AG10803 (cell line): ENCODE data around the gene GIN1.
"Not testable (repeated sequence)": the region's sequence is repeated elsewhere in the genome, so short reads cannot be mapped to it uniquely, and the experiment has no call there.

ENCODE experiments used
- DNase-seq: peaks from one replicate; pipeline ENCODE4 v3.0.0; 2010; ENCODE audit warnings: low read depth
- H3K4me3 ChIP-seq: 2 replicates; pipeline ENCODE4 v1.5.1; 2011; ENCODE audit warnings: mild to moderate bottlenecking, low read length, control low read depth
- TF ChIP-seq, protein P1 (sequence below): conservative IDR thresholded peaks from 2 replicates; pipeline ENCODE4 v1.5.1; 2011; ENCODE audit warnings: mild to moderate bottlenecking, low read length, control low read depth, inconsistent platforms

GIN1 gene

DNA sequence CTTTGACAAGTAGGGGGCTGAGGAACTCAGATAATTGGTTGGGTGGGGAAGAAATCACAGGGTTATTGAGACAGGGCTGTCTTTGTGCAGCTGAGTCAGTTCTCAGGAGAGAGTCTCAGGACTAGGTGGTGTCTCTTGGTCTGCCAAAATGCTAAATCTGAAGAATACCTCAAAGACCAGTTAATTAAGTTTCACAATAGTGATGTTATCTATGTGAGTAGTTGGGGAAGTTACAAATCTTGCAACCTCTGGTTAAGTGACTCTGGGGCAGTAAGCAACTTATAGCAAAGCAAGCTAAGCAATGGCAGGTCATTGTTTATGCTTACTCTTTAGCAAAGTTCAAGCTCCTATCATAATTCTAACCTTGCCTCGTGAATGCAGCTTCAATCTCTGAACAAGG is 53.6 kb downstream of the GIN1 start:
- DNase-seq: no peak
- TF ChIP-seq, protein P1, sequence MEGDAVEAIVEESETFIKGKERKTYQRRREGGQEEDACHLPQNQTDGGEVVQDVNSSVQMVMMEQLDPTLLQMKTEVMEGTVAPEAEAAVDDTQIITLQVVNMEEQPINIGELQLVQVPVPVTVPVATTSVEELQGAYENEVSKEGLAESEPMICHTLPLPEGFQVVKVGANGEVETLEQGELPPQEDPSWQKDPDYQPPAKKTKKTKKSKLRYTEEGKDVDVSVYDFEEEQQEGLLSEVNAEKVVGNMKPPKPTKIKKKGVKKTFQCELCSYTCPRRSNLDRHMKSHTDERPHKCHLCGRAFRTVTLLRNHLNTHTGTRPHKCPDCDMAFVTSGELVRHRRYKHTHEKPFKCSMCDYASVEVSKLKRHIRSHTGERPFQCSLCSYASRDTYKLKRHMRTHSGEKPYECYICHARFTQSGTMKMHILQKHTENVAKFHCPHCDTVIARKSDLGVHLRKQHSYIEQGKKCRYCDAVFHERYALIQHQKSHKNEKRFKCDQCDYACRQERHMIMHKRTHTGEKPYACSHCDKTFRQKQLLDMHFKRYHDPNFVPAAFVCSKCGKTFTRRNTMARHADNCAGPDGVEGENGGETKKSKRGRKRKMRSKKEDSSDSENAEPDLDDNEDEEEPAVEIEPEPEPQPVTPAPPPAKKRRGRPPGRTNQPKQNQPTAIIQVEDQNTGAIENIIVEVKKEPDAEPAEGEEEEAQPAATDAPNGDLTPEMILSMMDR: no peak
- H3K4me3 ChIP-seq: no peak overlapping the region

DNA sequence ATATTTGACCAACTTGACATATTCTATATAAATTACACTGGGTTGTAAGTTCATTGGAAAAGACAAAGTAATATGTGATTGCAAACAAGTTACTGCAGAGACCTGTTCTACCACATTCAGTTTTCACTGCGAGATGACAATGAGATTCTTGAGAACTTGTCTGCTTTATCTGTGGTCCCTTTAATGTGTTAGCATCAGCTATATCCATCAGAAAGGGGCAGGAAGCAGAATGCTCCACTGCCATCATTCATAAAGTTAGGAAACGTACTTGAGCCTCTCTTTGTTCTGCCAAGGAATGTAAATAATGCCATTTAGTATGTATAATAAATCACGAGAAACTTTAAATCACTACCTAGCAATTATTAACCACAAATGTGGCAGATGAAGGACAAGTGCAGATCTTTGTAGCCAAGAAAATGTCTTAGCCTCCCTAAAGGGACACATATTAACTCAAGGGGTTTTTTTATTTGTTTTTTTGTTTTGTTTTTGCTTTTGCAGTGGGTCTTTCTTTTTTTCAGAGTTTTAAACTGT is 59.4 kb downstream of the GIN1 start:
- no peak for DNase-seq
- no peak overlapping the region for H3K4me3 ChIP-seq
- TF ChIP-seq, protein P1: no peak

DNA sequence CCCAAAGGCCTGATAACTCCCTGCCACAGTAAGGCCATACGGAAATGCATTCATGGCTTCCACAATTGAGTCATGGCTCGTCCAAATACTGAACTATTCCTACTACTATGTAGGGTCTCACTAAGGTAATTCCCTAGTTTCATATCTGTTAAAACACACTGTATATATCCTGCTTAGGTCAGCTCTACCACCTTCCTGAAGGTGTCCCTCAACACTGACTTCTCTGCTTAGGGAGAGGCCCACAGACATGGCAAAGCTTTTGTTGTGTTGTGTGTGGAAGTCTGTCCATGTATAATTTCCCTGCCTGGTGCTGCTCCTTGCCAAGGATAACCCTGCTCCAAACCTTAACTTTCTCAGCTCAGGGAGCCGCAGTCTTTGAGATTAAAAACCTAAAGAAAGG is 60.4 kb downstream of the GIN1 start:
- no peak for DNase-seq
- H3K4me3 ChIP-seq: no peak overlapping the region
- TF ChIP-seq, protein P1: no peak

GRCh38 chr5:103057208-103058130 is 62.5 kb downstream of the GIN1 start:
- H3K4me3 ChIP-seq: no peak overlapping the region
- TF ChIP-seq, protein P1: no peak
- DNase-seq: no peak

DNA sequence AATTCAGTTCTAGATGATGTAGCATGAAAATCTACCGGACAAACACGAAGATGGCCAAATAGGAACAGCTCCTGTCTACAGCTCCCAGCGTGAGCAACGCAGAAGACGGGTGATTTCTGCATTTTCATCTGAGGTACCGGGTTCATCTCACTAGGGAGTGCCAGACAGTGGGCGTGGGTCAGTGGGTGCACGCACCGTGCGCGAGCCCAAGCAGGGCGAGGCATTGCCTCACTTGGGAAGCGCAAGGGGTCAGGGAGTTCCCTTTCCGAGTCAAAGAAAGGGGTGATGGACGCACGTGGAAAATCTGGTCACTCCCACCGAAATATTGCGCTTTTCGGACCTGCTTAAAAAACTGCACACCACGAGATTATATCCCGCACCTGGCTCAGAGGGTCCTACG is 73.2 kb downstream of the GIN1 start:
- not testable (repeated sequence) for DNase-seq

GRCh38 chr5:103041071-103041676 is 78.8 kb downstream of the GIN1 start:
- TF ChIP-seq, protein P1: peak; percentile 68
- H3K4me3 ChIP-seq: no peak overlapping the region
- DNase-seq: peak; percentile 49

More for the DNA sequence above, 73.2 kb downstream of the GIN1 start:
- H3K4me3 ChIP-seq: not testable (repeated sequence)

GRCh38 chr5:103037673-103038455 is 82.1 kb downstream of the GIN1 start:
- no peak overlapping the region for H3K4me3 ChIP-seq
- TF ChIP-seq, protein P1: no peak
- DNase-seq: no peak
